SH-SY5Y (cell line): Measurements from ENCODE around the gene FARP2.

ENCODE experiments used
- GATA2 ChIP-seq: IDR thresholded peaks from 2 replicates; pipeline ENCODE4 v1.6.1; 2011; ENCODE audit warnings: mild to moderate bottlenecking, low read depth, low read length
- GATA3 ChIP-seq: IDR thresholded peaks from 2 replicates; pipeline ENCODE4 v1.6.1; 2011; ENCODE audit warnings: low read depth, mild to moderate bottlenecking, low read length, moderate library complexity

FARP2 gene

DNA sequence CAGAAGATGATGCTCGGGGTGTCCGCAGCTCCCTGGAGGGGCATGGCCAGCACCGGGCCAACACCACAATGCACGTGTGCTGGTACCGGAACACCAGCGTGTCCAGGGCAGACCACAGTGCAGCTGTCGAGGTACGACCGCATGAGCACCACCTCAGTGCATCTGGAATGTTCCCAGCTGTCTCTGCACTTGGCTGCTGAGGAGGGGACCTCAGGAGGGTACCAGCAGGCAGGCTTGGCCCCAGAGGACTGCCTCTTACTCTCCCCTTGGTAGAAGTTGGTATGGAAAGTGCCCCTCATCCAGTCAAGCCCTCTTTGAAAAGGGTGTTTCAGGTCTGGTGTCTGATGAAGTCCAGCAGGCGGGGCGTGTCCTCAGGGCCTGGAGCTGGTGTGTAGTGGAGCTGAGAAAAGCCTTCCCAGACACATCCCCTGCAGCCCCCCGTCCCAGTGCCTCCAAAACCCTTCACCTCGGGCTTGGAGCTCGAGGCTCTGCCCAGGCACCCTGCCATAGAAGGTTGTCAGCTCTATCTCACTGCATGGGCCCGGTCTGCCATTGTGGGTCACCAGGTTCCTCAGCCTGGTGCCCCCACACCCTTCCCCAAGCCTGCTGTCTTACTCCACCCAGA lies 135.6 kb downstream of the FARP2 start:
- TF ChIP-seq GATA3, result no peak
- TF ChIP-seq GATA2, result no peak

DNA sequence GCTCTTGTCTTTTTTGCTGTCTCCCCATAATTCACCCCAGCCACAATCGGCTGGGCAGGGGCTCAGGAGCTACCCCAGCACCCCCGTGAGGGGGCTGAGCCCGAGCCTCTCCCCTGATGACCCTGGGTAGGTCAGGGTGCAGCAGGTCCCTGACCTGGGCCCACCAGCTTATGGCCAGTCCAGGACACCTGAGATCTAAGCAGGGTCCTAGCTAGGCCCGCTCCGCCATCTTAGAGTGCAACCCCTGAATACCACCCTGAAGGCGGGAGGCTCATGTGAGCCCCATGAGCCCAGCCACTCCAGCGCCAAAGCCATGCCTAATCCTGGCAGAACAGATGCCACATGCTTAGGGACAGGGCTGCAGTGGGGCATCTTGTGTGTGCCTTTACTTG lies 136.1 kb downstream of the FARP2 start:
- TF ChIP-seq GATA2, result no peak
- no peak for TF ChIP-seq GATA3

DNA sequence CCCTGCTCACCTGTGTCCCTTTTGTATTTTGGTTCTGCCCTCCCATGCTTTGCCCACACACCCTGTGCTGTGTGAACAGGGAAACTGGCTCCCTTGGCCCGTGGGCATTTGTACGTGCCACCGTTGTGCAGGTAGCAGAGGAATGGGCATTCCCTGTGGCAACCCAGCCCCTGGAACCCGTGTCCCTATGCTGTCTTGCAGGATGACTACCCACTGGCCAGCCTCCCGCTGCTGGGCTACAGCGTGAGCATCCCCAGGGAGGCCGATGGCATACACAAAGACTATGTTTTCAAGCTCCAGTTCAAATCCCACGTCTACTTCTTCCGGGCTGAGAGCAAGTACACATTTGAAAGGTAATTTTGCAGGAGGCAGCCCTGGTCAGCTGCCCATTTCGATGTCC lies 137.0 kb downstream of the FARP2 start:
- no peak for TF ChIP-seq GATA2
- TF ChIP-seq GATA3, result no peak

DNA sequence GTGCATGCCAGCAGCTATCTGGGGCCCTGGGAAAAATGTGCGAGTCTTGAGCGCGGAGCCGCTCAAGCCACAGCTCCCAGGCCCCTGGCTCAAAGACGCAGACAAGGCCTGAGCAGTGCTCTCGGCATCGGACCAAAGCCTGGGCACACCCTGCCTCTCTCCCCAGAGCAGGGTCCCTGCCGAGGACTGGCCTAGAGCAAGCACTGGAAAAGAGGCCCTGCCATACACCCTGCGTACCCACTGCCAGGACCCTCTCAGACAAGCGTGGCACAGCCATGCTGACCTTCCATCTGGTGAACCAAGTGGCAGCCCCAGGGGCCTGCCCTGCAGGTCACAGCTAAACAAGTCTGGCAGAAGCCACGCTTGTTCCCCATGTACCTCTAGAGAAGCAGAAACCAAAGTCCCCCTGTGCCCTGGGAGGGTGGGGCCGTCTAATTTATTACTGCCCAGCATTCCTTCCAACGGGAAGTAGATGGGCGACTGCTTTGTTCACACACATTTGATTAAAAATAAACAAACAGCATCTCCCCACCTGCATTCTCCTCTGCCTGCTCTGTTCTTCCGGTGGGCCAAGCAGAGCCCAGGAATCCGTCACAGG lies 138.3 kb downstream of the FARP2 start:
- TF ChIP-seq GATA2 (no peak), GATA3 (no peak)

DNA sequence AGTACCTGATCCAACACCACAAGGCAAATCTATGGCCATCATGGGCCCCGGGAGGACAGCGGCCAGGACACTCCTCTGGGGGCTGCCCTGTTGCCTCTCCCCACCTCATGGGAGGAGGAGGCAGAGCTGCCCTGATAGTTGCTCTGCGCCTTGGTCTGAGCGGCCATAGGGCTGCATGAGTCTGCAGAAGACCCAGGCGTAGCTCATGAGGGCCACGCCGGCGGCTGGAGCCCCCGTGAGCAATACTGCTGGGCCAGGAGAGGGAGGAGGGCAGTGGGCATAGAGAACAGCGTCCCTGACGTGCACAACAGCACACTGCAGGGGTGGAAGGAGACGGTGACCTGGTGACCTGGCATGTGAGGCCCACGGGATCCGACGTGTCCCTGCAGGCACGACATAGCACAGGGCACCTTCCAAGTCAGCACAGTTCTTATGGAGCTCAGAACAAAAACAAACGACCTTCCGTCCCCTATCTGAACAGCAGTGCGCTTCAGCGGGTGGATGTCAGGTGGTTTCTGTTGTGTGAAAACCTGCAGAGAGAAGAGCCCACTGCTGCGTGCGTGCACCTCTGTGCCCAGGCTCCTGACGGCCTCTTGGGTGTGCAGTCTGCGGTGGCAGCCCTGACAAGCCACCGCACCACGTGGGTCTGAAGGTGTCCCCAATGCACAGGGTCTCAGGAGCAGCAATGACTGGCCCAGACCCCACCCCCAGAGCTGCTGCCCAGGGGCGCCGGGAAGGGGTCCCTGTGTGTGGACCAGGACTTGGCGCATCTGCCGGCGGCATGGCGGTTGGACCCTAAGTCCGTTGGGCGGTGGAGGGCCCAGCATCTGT lies 139.3 kb downstream of the FARP2 start:
- no peak for TF ChIP-seq GATA3
- no peak for TF ChIP-seq GATA2

DNA sequence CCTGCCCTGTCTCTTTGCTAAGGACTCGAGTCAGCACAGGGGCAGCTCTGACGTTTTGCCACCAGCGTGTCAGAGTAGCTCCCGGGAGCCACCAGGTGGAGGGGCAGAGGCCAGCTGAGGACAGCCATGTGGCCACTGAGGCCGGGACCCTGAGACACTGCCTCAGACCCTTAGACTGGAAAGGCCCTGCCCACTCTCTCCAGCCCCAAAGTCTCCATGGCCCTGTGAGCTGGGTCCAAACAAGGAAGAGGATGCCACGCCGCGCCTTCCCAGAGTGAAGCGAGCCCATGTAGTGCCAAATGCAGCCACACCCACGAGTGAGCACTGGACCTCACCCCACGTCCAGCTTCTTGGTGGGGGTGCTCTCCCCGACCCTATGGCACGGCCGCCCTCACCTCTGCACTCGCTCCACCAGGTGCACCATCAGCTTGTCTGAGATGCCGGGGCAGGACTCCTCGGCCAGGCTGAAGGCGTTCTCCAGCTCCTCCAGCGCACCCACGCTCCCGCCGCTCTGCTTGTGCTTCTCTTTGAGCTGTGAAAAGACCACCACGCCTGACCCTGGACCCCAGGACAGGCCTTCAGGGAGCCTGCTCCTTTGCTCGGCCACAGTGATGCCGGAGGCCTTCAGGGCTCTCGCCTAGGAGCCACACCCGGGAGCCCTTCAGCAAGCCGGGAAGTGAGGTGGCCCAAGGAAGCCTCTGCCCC lies 140.1 kb downstream of the FARP2 start:
- TF ChIP-seq GATA3 (no peak), GATA2 (no peak)

DNA sequence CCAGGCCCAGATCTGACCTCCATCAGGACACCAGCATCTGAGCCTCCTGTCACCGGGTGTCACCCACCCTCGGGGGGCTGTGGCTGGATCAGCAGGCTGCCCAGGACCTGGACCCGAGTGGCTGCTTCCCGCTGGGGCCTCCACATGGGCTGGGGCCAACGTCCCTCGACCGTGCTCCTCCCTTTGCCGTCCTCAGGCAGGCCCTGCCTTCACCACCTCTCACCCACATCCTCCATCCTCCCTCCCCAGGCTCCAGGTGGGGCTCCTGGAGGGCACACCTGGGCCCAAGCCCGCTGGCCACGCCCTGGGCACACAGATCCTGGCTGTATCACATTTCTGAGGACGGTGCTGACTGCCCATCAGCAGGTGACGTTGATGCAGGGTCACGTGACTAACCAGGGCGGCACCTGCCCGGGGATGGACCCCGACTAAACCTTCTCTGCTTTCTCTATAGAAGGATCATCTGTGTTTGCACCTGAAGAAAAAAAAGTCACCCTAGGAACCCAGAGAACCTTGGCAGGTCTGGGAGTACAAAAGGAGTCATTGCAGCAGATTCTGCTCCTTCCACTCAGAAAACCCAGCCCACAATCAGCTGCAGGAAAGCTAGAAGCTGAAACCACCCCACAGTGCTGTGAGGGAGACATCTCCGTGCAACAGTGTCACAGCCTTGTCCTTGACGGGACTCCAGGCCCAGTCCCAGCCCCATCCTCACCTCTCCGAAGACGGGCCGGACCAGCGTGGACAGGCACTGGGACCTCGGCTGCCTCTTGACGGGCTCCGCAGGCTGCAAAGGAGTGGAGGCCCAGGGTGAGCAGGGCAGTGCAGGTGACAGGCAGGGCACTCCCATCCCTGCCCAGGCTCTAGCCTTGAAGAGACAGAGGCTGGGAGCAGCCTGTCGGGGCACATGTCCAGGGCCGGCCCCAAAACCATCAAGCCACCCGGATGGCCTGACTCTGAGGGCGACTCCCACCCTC lies 141.1 kb downstream of the FARP2 start:
- no peak for TF ChIP-seq GATA2
- no peak for TF ChIP-seq GATA3

DNA sequence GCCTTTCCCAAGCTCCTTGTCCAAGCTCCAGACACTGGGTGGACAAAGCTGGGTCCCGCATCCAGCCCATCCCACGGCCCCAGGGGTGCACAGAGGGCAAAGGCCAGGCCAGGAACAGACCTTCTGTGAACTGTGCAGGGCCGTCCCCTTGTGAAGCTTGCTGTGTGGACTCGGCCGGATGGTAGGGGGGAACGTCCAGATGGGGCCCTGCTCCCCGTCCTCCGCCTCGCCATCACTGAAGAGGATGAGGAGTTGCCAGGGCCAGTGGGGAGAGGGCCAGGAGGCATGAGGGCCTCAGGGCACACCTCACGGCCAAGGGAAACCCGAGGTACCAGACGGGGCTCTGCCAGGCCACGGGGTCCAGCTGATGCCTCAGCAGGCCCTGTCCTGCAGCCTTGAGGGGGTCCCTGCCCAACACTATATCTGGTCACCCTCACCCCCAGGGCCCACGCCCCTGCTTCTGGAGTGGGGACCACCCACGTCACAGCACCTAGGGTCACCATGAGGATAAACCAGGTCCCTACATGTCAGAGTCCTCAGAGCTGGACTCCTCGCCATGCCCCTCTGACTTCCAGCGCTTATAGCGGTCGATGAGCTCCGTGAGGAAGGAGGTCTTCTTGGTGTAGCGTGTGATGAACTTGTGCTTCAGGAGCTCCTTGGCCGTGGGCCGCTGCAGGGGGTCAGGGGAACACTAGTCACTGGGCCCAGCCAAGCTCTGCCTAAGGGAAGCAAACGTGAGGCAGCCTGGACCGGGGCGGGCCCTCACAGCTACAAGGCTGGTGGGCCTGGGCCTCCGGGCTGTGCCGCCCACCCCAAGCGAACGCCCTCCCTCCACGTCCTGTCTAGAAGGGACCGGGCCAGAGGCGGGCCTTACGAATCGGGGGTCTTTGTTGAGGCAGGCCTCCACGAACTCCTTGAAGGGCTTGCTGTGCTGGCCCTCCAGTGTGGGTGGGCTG lies 142.3 kb downstream of the FARP2 start:
- TF ChIP-seq GATA2 (no peak), GATA3 (no peak)

DNA sequence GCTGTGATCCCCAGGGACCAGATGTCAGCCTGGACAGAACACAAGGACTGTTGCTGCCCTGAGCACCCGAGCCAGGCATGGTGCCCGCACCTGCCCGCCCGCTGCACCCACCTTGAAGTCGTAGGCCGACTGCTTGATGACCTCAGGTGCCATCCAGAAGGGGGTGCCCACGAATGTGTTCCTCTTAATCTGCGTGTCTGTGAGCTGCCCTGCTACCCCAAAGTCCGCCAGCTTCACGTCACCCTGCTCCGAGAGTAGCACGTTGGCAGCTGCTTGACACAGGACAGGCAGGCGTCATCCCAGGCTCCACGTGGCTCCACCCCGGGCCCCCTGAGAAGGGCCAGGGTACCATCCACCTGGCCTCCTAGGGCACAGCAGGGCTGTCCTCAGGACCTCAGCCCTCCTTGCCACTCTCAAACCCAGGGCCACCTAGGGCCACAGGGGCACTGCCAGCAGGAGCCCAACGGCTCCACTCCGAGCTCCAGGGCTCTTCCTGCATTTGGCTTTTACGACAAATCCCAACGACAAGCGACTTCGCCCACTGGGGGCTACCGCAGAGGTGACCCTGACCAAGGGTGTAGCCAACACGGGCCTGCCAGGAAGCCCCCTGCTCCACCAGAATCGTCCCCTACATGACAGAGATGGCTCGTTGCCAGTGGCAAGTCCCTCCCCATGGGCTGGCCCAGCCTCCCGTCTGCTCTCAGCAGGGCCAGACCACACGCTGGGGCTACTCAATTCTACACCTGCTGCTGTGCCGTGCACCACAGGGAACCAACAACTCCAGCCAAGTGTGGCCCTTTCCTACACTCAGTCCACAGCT lies 143.3 kb downstream of the FARP2 start:
- TF ChIP-seq GATA3 (no peak), GATA2 (no peak)

DNA sequence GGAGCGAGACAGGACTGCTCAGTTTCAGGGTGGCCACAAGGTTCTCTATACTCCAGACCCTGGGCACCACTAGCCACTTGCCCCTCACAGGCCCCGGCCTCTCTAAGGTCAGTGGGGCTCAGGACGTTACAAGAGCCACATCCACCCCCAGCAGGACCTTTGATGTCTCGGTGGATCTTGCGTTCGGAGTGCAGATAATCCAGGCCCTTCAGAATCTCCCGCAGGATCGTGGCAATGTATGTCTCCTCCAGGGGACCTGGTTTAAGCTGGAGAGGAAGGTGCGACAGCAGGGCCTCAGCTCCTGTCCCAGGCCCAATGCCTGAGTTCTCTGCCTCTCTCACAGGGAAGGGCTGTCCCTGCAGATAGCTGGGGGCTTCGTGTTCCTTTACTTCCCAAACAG lies 143.9 kb downstream of the FARP2 start:
- no peak for TF ChIP-seq GATA3
- TF ChIP-seq GATA2, result no peak

DNA sequence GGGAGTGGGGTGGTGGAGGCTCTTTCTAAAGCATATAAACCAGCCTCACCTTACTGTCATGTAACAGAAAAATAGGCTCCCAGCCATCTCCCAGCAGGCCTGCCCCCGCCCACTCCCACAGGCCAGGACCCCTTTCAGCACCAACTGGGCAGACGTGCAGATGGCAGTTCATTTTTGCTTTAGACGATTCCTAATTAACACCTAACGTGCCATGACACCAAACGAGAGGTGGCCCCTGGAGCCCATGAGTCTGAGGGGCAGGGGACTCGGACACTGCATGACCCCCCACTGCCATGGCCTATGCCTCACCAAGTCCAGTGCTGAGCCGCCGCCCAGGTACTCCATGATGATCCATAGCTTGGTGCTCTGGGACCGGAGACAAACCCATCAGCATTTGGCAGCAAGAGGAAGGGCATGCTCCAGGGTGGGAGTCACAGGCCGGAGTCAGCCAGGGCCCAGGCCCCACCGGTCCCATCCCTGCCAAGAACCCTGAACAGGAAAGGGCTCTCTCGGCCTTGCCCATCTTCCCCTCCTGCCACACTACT lies 144.4 kb downstream of the FARP2 start:
- TF ChIP-seq GATA3, result no peak
- no peak for TF ChIP-seq GATA2
